ENCODE results near the gene C1R.

GRCh38 chr12:7108003-7108795 lies 16.0 kb upstream of the C1R start:
- TF ChIP-seq CTCF (conservative IDR thresholded peaks at IDR 0.05 in 1 of 2, IDR thresholded peaks at IDR 0.05 in 1 of 2; ENCODE audit: extremely low read depth in 1 of 2, insufficient read depth in 1 of 2, low read depth in 1 of 2, low read length in 2 of 2) (peak in 1 of 2 donors; percentile 2), EZH2 (IDR thresholded peaks at IDR 0.05; ENCODE audit: borderline replicate concordance, low read length) (no peak)

Measured in mammary epithelial cell (primary cell).